ENCODE data around the gene TSPAN13.

TSPAN13 gene

DNA sequence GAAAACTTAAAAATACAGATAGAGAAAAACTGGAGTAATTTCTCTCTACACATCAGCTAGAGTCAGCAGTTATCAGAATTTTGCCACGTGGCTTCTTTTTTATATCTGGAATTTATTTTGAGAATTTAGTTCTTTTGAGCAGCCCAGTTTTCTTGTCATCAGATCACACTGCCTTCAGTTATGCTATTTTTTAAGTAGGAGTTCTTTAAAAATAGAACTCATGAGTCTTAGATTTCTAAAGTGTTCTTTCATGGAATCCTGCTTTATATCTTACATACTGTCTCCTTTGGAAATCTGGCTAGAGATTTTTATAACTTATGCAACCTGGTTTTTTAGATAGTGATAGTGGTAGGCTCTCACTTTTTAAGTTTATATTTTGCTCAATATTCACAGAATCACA lies 27.0 kb downstream of the TSPAN13 start (continued):
- TF ChIP-seq, protein P1, sequence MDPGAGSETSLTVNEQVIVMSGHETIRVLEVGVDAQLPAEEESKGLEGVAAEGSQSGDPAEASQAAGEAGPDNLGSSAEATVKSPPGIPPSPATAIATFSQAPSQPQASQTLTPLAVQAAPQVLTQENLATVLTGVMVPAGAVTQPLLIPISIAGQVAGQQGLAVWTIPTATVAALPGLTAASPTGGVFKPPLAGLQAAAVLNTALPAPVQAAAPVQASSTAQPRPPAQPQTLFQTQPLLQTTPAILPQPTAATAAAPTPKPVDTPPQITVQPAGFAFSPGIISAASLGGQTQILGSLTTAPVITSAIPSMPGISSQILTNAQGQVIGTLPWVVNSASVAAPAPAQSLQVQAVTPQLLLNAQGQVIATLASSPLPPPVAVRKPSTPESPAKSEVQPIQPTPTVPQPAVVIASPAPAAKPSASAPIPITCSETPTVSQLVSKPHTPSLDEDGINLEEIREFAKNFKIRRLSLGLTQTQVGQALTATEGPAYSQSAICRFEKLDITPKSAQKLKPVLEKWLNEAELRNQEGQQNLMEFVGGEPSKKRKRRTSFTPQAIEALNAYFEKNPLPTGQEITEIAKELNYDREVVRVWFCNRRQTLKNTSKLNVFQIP (CRISPR knock-in tag; IDR thresholded peaks at IDR 0.05; ENCODE audit: borderline replicate concordance, low read depth): no peak
- TF ChIP-seq PPARA (CRISPR knock-in tag; IDR thresholded peaks at IDR 0.05; ENCODE audit: borderline replicate concordance) (no peak), ZC3H10 (CRISPR knock-in tag; IDR thresholded peaks at IDR 0.05) (no peak), TOX (CRISPR knock-in tag; IDR thresholded peaks at IDR 0.05; ENCODE audit: borderline replicate concordance) (no peak)

DNA sequence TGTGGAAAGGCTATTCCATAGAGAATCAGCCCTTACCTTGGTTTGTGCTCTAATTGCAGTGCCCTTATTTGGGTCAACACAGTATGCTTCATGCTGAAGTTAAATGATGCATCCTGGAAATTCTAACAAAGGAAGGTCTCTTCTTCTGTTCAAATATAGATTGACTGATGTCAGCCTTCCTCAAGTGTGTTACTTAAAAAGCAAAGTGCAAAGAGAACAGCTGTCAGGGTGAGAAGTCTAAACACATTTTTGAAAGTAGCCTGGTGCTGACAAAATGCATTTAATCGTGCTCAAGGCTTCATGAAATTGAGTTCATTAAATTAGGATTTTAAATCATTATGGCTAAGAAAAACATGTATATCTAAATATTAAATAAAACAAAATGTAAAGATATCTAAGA lies 31.8 kb downstream of the TSPAN13 start:
- no peak for ATAC-seq
- TF ChIP-seq RARB (CRISPR knock-in tag; IDR thresholded peaks at IDR 0.05) (no peak), ZC3H10 (CRISPR knock-in tag; IDR thresholded peaks at IDR 0.05) (no peak), OSR1 (CRISPR knock-in tag; IDR thresholded peaks at IDR 0.05) (no peak), TOX (CRISPR knock-in tag; IDR thresholded peaks at IDR 0.05; ENCODE audit: borderline replicate concordance) (no peak), PPARA (CRISPR knock-in tag; IDR thresholded peaks at IDR 0.05; ENCODE audit: borderline replicate concordance) (no peak), ZNF565 (CRISPR knock-in tag; conservative IDR thresholded peaks at IDR 0.05; ENCODE audit: low read depth) (no peak)

DNA sequence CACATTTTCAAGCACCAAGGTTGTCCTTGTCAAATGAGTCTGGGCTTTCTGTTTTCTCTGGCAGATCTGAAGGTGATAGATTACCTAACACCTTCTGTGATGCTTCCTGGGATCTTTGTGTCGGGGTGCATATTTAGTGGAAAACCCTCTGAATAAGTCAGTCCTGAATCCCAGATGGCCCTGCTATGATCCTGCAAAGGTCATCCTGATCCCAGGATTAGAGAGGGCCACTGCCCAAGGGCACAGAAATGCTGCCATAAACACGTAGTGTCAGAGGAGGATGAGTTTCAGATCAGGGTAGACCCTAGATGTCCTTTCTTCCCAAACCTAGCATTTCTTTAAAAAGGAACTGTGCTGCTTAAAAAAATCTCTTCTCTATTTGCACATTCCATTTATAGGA lies 32.3 kb downstream of the TSPAN13 start:
- TF ChIP-seq OSR1 (CRISPR knock-in tag; IDR thresholded peaks at IDR 0.05) (no peak), CSDC2 (CRISPR knock-in tag; IDR thresholded peaks at IDR 0.05) (no peak), SNAI2 (CRISPR knock-in tag; IDR thresholded peaks at IDR 0.05) (no peak), PPARA (CRISPR knock-in tag; IDR thresholded peaks at IDR 0.05; ENCODE audit: borderline replicate concordance) (no peak), ARNTL (CRISPR knock-in tag; IDR thresholded peaks at IDR 0.05; ENCODE audit: borderline replicate concordance, low read depth) (no peak), ISL1 (CRISPR knock-in tag; IDR thresholded peaks at IDR 0.05) (no peak), ZFP3 (CRISPR knock-in tag; IDR thresholded peaks at IDR 0.05) (no peak), ZNF70 (CRISPR knock-in tag; IDR thresholded peaks at IDR 0.05) (no peak), GLIS3 (CRISPR knock-in tag; IDR thresholded peaks at IDR 0.05) (no peak), TOX (CRISPR knock-in tag; IDR thresholded peaks at IDR 0.05; ENCODE audit: borderline replicate concordance) (no peak), ZNF565 (CRISPR knock-in tag; conservative IDR thresholded peaks at IDR 0.05; ENCODE audit: low read depth) (no peak)
- TF ChIP-seq, protein P2, sequence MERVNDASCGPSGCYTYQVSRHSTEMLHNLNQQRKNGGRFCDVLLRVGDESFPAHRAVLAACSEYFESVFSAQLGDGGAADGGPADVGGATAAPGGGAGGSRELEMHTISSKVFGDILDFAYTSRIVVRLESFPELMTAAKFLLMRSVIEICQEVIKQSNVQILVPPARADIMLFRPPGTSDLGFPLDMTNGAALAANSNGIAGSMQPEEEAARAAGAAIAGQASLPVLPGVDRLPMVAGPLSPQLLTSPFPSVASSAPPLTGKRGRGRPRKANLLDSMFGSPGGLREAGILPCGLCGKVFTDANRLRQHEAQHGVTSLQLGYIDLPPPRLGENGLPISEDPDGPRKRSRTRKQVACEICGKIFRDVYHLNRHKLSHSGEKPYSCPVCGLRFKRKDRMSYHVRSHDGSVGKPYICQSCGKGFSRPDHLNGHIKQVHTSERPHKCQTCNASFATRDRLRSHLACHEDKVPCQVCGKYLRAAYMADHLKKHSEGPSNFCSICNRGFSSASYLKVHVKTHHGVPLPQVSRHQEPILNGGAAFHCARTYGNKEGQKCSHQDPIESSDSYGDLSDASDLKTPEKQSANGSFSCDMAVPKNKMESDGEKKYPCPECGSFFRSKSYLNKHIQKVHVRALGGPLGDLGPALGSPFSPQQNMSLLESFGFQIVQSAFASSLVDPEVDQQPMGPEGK (CRISPR knock-in tag; IDR thresholded peaks at IDR 0.05; ENCODE audit: borderline replicate concordance): no peak
- TF ChIP-seq, protein P1 (CRISPR knock-in tag; IDR thresholded peaks at IDR 0.05; ENCODE audit: borderline replicate concordance, low read depth): no peak
- no peak for ATAC-seq

DNA sequence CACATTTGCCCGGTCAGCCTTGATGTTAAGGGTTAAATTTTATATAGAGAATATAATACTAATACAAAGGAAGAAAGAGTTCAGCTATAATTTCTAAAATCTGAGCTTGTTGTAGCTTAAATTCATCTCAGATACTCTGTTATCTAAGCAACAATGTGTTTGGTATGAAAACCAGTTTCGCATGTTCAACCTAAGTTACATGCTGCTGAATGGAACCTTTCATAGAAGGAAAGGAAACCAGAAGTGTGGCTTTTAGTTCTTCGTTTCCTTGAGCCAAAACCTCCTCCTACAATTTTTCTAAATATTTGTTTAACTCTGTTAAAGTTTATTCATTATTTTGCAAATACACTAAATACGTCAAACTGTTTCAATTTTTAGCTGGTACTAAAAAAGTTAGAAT lies 32.7 kb downstream of the TSPAN13 start:
- no peak for ATAC-seq

More for the DNA sequence above, 32.7 kb downstream of the TSPAN13 start:
- TF ChIP-seq BACH2 (CRISPR knock-in tag; IDR thresholded peaks at IDR 0.05; ENCODE audit: borderline replicate concordance) (no peak), ZNF70 (CRISPR knock-in tag; IDR thresholded peaks at IDR 0.05) (no peak), GLIS3 (CRISPR knock-in tag; IDR thresholded peaks at IDR 0.05) (no peak), SNAI2 (CRISPR knock-in tag; IDR thresholded peaks at IDR 0.05) (no peak), TCF4 (CRISPR knock-in tag; IDR thresholded peaks at IDR 0.05; ENCODE audit: borderline replicate concordance) (no peak), TOX (CRISPR knock-in tag; IDR thresholded peaks at IDR 0.05; ENCODE audit: borderline replicate concordance) (no peak), ISL1 (CRISPR knock-in tag; IDR thresholded peaks at IDR 0.05) (no peak), ARNTL (CRISPR knock-in tag; IDR thresholded peaks at IDR 0.05; ENCODE audit: borderline replicate concordance, low read depth) (no peak), ZFP3 (CRISPR knock-in tag; IDR thresholded peaks at IDR 0.05) (no peak)
- TF ChIP-seq, protein P3, sequence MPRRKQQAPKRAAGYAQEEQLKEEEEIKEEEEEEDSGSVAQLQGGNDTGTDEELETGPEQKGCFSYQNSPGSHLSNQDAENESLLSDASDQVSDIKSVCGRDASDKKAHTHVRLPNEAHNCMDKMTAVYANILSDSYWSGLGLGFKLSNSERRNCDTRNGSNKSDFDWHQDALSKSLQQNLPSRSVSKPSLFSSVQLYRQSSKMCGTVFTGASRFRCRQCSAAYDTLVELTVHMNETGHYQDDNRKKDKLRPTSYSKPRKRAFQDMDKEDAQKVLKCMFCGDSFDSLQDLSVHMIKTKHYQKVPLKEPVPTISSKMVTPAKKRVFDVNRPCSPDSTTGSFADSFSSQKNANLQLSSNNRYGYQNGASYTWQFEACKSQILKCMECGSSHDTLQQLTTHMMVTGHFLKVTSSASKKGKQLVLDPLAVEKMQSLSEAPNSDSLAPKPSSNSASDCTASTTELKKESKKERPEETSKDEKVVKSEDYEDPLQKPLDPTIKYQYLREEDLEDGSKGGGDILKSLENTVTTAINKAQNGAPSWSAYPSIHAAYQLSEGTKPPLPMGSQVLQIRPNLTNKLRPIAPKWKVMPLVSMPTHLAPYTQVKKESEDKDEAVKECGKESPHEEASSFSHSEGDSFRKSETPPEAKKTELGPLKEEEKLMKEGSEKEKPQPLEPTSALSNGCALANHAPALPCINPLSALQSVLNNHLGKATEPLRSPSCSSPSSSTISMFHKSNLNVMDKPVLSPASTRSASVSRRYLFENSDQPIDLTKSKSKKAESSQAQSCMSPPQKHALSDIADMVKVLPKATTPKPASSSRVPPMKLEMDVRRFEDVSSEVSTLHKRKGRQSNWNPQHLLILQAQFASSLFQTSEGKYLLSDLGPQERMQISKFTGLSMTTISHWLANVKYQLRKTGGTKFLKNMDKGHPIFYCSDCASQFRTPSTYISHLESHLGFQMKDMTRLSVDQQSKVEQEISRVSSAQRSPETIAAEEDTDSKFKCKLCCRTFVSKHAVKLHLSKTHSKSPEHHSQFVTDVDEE (CRISPR knock-in tag; IDR thresholded peaks at IDR 0.05): no peak
- TF ChIP-seq, protein P2 (CRISPR knock-in tag; IDR thresholded peaks at IDR 0.05; ENCODE audit: borderline replicate concordance): no peak
